ENCODE measurements around the gene CDK12. TPM values are rescaled to one million over a fixed set of nuclear protein-coding genes. Genes with fewer than 3 reads are reported as not detected.
"Not testable (repeated sequence)": the region's sequence is repeated elsewhere in the genome, so short reads cannot be mapped to it uniquely, and the experiment has no call there.

Gene CDK12
- total and polyA plus RNA-seq, 10 of the 15 experiments (the other 5 are each of a cell fraction or from before 2014, with no cell fraction given) = 3.2 to 55.1 (median 31.9) TPM

- H3K36me3 ChIP-seq (ENCODE audit: control insufficient read depth in 2 of 2, insufficient read depth in 2 of 2, low read length in 1 of 2); in situ Hi-C loops (cut with MboI); BruUV-seq (replicated peaks); H3K9me3 ChIP-seq (replicated peaks; ENCODE audit: control insufficient read depth, insufficient read depth, low read length); H2AFZ ChIP-seq (ENCODE audit: control insufficient read depth, low read depth, low read length); RAD21 ChIA-PET (ENCODE audit: unreplicated experiment); H3K4me1 ChIP-seq (ENCODE audit: control insufficient read depth, insufficient read depth, low read length); FAIRE-seq; H3K27ac ChIP-seq (ENCODE audit: control insufficient read depth, insufficient read depth); H4K20me1 ChIP-seq (ENCODE audit: control insufficient read depth, insufficient read depth); H3K27me3 ChIP-seq (replicated peaks in 1 of 2; ENCODE audit: control insufficient read depth in 2 of 2, insufficient read depth in 2 of 2, low read length in 1 of 2); intact Hi-C loops (cut with micrococcal nuclease; ENCODE audit: unreplicated experiment); DNase-seq (ENCODE audit: low read depth, low spot score); ATAC-seq: not testable (repeated sequence)
- CTCF ChIA-PET = interaction anchor here (0.6 to 1.3 kb wide), 4 partner anchors 14 to 54 kb away, joined by 3 read pairs; partner anchors contain the start of gene MED1
- SMC1A ChIA-PET (ENCODE audit: uncharacterized antibody, unreplicated experiment) = interaction anchor here (0.6 to 1.6 kb wide), 5 partner anchors 14 to 115 kb away, joined by 3 to 5 read pairs (median 4); partner anchors contain the start of gene MED1
- H3K9ac ChIP-seq (ENCODE audit: control insufficient read depth, insufficient read depth, low read length) = peak overlapping the region; percentile 92; the same call in 1 of the 2 replicates
- H3K4me3 ChIP-seq = peak overlapping the region; percentile 99
- peak overlapping the region; percentile 28 for H3K4me2 ChIP-seq (ENCODE audit: control insufficient read depth, insufficient read depth)
- peaks cover 70% of the 10 kb centered on the region for H3K79me2 ChIP-seq (ENCODE audit: control insufficient read depth, insufficient read depth, low read length)
- 52% methylated on average over 11 of the region's 11 CpGs for WGBS (ENCODE audit: insufficient coverage, insufficient replicate concordance, low lambda C conversion rate, missing lambda C conversion rate)
- POLR2A ChIA-PET = interaction anchor here (0.5 to 4.9 kb wide), 6 partner anchors 11 to 944 kb away, joined by 3 to 73 read pairs (median 5); partner anchors contain the start of gene MED1
Observed at GRCh38 chr17:39464639-39465181, 3.4 kb downstream of the CDK12 start.

- DNase-seq (ENCODE audit: low read depth, low spot score); CTCF ChIA-PET; POLR2A ChIA-PET; H3K9me3 ChIP-seq (replicated peaks; ENCODE audit: control insufficient read depth, insufficient read depth, low read length); H3K27me3 ChIP-seq (replicated peaks in 1 of 2; ENCODE audit: control insufficient read depth in 2 of 2, insufficient read depth in 2 of 2, low read length in 1 of 2); H3K9ac ChIP-seq (ENCODE audit: control insufficient read depth, insufficient read depth, low read length); RAD21 ChIA-PET (ENCODE audit: unreplicated experiment); H4K20me1 ChIP-seq (ENCODE audit: control insufficient read depth, insufficient read depth); H3K27ac ChIP-seq (ENCODE audit: control insufficient read depth, insufficient read depth); FAIRE-seq; H2AFZ ChIP-seq (ENCODE audit: control insufficient read depth, low read depth, low read length); in situ Hi-C loops (cut with MboI); intact Hi-C loops (cut with micrococcal nuclease; ENCODE audit: unreplicated experiment); H3K4me3 ChIP-seq; BruUV-seq (replicated peaks); H3K4me1 ChIP-seq (ENCODE audit: control insufficient read depth, insufficient read depth, low read length); SMC1A ChIA-PET (ENCODE audit: uncharacterized antibody, unreplicated experiment); ATAC-seq: not testable (repeated sequence)
- Histone ChIP-seq H3K36me3 (ENCODE audit: control insufficient read depth in 2 of 2, insufficient read depth in 2 of 2, low read length in 1 of 2) (peaks cover 4 to 20% of the 10 kb centered on the region in 2 experiments), H3K79me2 (ENCODE audit: control insufficient read depth, insufficient read depth, low read length) (peaks cover 54% of the 10 kb centered on the region), H3K4me2 (ENCODE audit: control insufficient read depth, insufficient read depth) (peak overlapping the region; percentile 3; the same call in 1 of the 2 replicates)
- 99% methylated on average over 11 of the region's 11 CpGs for WGBS (ENCODE audit: insufficient coverage, insufficient replicate concordance, low lambda C conversion rate, missing lambda C conversion rate)
Observed at GRCh38 chr17:39468610-39469009, 7.3 kb downstream of the CDK12 start.

All from GM12878 (cell line).